HG02642 (cell line): Measurements from ENCODE around the gene PHLDA1.
A peak's percentile ranks its signal among the peaks of the same experiment; 100 is the strongest.

Experiments
- ATAC-seq: cut with Tn5 transposase; IDR thresholded peaks from one replicate; pipeline ENCODE4 v1.9.1; 2021; ENCODE audit warnings: mild to moderate bottlenecking; ENCODE audit not compliant: unreplicated experiment, poor library complexity

PHLDA1 gene

GRCh38 chr12:76020731-76021672 is 10.6 kb downstream of the PHLDA1 start:
- ATAC-seq, result peak; percentile 49

DNA sequence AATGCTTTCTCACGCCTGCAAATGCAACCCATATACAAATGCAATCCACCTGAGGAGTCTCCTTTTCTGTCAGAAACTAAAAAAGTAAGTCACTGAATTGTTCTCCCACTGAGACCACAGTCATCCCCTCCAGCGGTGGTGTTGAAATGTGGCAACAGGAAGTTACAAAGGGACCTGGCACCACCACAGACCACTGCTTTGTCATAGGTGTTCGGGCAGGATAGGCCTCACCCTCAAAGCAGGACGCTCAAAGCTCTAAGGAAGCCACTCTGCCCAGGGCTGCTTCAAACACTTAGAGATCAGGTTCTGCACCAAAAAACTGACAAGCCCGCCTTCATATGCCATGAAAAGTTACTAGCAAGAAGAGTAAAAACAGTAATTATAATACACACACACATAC is 11.3 kb downstream of the PHLDA1 start:
- ATAC-seq, result peak; percentile 73

- no peak for ATAC-seq
Observed at GRCh38 chr12:76018672-76019071, 12.9 kb downstream of the PHLDA1 start.

- no peak for ATAC-seq
Observed at GRCh38 chr12:76018111-76018510, 13.5 kb downstream of the PHLDA1 start.

DNA sequence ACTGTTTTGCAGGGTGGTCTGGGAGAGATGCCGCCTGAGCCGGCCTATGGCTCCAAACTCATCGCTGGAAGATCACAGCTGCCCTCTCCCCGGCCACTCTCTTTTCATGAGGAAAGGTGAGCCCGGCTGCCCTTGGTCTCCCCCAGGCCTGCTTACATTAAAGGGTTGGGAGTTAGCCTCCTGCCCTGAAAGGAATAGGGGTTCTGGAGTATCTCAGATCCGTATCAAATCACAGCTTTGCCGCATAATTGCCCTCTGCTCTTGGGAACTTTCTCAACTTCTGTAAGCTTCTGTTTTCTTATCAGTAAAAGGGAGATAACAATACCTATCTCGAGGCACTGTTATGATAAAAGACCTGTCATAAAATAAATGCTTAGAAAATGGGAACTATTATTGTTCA is 17.6 kb downstream of the PHLDA1 start:
- no peak for ATAC-seq

DNA sequence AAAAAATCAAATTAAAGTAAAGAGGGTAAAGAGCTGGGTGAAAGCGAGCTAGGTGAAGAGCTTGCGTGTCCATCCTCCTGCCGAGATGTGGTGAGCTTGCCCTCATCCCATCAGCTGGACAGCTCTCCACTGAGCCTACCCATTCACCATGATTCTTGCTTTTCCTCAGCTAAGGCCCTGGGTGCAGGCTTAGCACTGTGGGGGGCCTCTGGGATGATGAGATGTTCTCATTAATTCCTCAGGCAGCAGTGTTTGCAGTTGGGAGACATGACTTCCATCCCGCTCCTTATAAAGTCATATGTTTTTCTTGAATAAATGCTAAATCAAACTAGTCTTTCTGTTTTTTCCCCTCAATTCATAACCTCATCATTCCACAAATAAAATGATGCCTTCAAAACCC is 18.0 kb downstream of the PHLDA1 start:
- ATAC-seq, result no peak

- no peak for ATAC-seq
Observed at GRCh38 chr12:76012644-76013043, 18.9 kb downstream of the PHLDA1 start.

GRCh38 chr12:76010732-76011458 is 20.7 kb downstream of the PHLDA1 start:
- ATAC-seq, result no peak

DNA sequence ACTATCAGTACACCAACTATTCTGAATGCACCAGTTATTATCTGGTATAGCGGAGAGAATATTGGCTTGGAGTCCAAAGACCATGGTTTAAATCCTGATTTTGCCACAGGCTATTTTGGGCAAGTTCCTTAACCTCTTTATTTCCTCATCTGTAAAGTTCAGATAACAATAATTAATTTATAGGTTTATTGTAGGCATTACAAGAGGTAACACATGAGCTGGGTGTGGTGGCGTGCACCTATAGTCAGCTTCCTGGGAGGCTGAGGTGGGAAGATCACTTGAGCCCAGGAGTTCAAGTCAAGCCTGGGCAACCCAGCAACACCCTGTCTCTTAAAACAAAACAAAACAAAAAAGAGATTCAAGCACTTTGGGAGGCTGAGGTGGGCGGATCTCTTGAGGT is 23.1 kb downstream of the PHLDA1 start:
- ATAC-seq, result no peak

DNA sequence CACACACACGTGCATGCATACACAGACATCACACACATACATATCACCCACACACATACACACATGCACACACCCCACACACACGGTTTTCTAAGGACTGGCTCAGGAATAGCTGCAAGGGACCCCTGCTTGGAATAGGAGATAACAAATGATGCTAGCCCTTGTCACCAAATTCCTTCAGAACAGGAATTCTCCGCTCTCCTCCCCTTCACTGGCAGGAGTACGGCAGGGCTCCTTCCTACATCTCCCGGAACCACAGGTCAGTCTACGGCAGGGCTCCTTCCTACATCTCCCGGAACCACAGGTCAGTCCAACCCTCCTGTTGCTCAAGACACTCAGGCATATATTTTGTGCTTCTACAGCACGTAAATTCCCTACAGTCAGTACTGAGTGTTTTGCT is 23.9 kb downstream of the PHLDA1 start:
- no peak for ATAC-seq

GRCh38 chr12:76006028-76006925 is 25.3 kb downstream of the PHLDA1 start:
- no peak for ATAC-seq

DNA sequence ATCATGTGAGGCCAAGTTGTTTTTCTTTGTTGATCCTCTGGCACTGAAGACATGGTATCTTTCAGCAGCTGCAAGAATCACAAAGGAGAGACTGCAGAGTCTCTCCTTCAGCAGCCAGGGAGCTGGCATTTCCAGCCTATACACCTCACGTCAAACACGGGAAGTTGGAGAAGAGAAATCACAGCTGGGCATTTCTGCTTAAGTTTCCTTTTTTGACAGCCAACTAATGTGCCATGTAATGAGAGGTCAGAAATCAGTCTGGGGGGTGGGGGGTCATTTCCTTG is 28.3 kb downstream of the PHLDA1 start:
- no peak for ATAC-seq

DNA sequence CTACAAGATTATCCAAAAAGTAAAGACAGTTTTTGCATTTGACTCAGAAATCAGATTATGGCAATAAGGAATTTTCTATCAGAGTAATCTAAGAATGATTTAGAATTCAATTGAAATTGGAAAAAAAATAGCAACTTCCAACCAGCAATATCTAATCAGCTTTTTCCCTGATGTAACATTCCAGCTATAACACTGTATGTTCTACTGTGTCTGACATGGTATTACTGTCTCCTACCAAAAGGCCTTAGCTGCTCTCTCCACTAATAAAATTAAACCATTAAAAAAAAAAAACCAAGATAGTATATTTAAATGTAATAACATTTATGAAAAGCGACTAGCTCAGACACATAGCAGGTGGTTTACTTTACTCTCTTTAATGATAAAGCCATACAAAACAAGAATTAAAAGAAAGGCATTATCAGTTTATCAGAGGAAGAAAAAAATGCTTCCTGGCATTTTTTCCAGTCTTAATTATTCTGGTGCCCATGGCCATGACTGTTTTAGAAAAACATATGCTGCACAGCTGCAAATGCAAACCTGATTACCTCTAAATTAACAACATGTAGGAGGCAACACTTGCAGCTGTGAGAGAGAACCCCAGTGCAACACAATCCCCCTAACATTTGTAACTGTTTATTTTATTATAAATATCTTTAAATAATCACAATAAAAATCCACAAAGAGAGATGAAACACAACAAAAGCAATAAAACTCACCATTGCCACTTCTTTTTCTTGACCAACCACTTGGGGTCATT is 28.8 kb downstream of the PHLDA1 start:
- no peak for ATAC-seq

DNA sequence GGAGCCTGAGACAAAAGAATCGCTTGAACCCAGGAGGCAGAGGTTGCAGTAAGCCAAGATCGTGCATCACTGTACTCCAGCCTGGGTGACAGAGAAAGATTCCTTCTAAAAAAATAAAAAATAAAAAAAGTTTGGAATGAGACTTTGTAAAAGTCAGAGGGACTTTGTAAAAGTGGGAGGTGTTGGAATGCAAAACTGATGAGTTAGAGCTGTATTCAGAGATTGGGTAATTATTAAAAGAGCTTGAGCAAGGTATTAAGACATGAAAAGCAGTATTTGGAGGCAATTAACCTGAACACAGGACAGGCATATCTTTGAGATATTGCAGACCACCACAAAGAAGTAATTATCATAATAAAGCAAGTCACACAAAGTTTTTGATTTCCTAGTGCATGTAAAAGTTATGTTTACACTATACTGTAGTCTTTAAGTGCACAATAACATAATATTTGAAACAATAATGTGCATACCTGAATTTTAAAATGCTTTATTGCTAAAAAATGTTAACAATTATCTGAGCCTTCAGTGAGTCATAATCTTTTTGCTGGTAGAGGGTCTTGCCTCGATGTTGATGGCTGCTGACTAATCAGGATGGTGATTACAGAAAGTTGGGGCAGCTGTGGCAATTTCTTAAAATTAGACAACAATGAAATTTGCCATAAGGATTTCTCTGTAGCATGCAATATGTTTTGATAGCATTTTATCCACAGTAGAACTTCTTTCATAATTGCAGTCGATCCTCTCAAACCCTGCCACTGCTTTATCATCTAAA is 33.1 kb downstream of the PHLDA1 start:
- no peak for ATAC-seq

GRCh38 chr12:75997658-75998057 is 33.9 kb downstream of the PHLDA1 start:
- ATAC-seq, result no peak

- no peak for ATAC-seq
Observed at GRCh38 chr12:75996861-75997447, 34.6 kb downstream of the PHLDA1 start.

DNA sequence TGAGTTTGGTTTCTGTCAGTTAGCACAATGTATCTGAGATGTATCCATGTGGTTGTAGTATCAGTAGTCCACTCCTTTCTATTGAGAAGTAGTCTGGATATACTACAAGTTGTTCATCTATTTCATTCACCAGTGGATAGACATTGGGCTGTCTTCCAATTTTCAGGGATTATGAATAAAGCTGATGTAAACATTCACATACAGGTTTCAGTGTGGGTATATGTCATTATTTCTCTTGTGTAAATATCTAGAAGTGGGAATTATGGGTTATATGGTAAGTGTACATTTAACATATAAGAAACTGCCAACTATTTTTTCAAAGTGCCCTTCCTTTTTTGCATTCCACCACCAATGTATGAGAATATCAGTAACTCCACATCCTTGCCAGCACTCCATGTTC is 35.9 kb downstream of the PHLDA1 start:
- no peak for ATAC-seq

- ATAC-seq, result no peak
Observed at GRCh38 chr12:75994069-75994740, 37.4 kb downstream of the PHLDA1 start.
